Islet precursor cell (in vitro differentiated cells): ENCODE results near the gene SNAPC4.

ENCODE experiments used
- DNase-seq: peaks from one replicate; pipeline ENCODE4 v3.0.0-alpha.2; 2018

The SNAPC4 gene

DNA sequence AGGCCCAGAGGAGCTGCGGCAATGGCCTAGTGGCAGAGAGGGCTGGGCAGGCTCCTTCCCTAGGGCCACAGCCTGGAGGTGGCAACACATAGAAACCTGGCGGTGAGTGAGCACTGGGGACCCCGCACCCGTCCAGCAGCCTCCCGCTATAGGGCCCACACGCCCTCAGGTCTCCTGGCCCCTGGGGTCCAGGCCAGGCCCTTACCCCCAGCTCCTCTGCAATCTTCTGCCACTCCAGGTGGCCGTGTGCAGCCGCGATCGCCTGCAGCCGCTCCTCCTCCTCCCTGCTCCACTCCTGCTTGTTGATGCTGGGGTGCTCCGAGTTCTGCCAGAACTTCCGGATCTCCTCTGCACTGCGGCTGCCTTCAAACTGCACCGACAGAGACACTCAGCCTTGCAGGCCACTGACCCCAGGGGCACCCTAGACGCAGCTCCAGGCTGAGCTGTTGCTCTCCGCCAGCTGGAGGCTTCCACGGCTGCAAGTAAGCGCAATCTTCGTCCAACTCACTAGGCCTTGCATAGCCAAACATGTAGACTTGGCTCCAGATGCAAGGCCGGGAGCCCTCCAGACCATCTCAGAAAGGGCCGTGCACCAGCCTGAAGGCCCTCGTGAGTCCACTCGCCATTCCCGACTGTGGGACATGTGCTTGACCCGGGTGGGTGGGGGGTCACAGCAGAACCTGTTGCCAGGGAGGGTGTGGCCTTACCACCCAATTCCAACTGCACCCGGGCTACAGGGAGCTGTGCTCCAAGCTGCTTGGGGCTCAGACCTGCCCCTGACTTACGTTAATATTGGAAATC lies 8.0 kb downstream of the SNAPC4 start:
- DNase-seq: no peak

DNA sequence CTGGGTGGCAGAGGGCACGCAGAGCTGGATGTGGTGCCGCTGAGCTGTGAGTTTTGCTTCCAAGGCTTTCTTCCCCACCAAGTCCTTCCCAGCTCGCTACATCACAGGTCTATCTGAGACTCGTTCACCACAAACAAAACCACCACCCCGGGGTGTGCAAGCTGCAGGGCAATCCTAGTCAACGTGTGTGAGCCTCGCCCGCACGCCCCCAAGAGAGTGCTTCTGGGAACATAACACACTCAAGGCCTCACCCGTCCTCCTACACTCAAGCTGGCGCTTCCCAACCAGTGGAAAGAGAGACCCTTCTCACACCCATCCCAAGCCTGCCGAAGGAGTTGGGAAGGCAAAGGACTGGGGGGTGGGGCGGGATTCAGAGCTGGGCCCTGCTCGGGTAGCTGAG lies 10.6 kb downstream of the SNAPC4 start:
- DNase-seq: peak; percentile 52

DNA sequence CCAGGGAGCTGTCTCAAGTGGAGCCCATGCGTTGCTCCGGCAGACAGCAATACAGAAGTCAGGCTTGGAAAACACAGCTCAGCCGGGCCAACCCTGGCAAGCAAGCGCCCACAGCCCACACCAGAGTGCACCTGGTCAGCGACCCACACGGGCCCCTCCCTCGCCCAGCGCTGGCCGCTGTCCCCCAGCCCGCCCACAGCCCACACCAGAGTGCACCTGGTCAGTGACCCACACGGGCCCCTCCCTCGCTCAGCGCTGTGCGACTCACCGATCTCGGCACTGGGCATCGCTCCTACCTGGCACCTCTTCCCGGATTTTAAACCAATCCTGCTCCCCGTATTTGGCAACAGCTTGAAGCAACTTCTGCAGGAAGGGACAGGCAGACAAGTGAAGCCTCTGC lies 12.8 kb downstream of the SNAPC4 start:
- DNase-seq: no peak

DNA sequence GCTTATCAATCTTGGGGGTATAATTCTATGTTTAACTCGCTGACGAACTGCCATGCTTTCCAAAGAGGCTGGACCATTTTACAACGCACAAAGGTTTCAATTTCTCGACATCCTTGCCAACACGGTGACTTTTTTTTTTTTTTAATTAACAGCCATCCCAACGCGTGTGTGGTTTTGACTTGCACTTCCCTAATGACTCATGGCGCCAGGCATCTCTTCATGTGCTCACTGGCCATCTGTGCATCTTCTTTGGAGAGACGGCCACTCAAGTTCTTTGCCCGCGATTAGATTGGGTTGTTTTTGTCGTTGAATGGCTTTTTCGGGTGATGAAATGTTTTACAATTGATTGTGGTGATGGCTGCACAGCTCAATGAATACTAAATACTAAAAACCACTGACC lies 14.0 kb downstream of the SNAPC4 start:
- DNase-seq: no peak

DNA sequence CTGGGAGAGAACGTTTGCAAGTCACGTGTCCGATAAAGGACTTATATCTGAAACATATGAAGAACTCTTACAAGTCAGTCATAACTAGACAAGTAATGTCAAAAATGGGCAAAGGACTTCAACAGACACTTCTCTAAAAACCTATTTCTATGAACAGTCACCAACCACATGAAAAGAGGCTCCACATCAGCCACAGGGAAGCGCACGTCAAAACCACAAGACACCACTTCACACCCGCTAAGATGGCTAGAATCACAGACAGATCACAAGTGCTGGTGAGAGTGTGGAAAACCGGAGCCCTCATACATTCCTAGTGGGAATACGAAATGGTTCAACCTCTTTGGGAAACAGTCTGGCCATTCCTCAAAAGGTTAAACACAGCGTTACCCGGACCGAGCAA lies 15.0 kb downstream of the SNAPC4 start:
- DNase-seq: no peak

DNA sequence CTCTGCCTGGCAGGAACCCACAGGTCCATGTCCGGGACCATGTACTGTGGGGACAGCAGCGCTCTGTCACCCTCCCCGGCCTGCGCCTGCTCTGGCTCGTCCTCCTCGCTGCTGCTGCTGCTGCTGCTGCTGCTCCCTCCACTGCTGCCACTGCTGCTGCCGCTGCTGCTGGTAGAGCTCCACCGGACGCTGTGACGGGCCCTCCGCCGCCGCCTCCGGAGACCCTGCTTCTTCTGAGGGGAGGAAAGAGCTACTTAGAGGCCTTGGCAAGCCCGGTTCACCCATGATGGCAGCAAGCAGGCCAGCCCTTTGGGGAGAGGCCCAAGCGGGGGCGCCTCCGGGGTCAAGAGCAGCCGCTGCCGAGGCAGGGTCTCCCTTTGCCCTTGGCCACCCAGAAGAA lies 16.5 kb downstream of the SNAPC4 start:
- DNase-seq: no peak

DNA sequence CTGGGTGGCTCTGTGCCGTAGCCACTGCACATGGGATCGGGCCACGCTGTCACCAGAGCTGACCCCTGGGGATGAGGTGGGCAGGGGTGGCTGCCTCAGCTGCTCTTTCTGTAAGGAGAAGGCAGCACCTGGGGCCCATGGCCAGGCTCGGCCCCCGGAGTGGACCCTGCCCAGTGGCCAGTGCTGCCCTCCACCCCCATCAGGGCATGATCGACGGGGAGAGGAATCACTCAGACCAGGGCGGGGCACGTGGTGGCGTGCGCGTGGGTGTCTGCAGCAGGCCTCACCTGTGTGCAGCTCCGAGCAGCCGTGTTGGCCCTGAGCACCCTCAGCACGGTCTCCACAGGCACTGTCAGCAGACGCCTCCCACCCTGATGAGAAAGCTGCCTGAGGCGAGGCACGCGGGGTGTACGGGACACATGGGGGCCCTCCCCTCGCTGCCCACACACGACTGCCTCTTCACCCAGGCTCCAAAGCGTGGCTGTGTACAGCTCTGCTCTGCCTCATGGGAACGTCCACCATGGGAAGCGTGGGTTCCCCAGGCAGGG lies 17.9 kb downstream of the SNAPC4 start:
- DNase-seq: no peak

DNA sequence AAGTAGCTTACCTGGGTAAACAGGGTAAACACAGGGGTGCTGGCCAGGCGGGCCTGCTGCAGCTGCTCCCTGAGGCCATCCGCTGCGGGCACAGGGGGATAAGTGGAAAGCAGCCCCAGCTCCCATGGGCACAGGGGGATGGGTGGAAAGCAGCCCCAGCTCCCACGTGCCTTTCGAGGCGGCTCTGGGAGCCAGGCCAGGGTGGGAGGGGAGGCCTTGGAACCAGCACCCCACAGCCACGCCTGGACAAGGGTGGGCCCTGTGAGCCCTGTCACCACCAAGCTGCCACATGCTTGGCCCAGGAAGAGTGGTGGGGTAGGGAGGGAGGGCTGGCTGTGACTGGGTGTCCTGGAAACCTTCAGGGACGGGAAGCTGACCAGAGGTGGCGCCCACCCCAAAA lies 18.7 kb downstream of the SNAPC4 start:
- no peak for DNase-seq

DNA sequence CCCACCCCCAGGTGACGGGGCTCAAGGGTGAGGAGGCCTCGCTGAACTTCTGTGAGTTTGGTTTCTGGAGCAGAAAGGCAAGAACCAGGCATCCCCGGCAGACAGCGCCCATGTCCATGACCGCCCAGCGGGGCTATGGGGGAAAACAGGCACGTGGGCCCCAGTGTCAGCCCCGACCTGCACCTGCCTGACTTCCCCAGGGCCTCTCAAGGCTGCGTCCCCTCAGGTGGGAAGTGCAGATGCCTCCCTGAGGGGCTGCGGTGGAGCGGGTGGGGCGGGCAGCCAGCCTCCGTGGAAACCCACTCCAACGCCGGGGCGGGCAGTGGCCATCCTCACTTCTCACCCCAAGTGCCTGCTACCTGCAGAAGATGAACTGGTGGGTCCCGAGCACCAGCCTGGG lies 19.6 kb downstream of the SNAPC4 start:
- no peak for DNase-seq

DNA sequence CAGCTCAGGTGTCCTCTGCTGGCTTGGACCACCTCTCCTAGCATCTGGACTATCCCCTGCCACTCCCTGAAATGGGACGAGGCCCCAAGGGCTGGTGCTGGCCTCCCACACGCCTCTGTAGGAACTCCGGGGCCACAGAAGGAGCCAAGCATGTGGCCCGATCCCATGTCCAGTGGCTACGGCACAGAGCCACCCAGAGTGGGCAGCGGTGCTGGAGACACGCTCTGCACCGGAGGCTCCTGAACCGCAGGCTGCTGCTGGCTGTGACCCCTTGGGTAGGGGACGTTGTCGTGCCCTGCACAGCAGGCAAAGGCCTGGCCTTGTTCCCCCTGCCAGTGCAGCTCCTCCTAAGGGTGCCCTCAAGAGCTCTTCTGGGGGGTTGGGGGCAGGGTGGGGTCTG lies 20.1 kb downstream of the SNAPC4 start:
- DNase-seq: no peak

DNA sequence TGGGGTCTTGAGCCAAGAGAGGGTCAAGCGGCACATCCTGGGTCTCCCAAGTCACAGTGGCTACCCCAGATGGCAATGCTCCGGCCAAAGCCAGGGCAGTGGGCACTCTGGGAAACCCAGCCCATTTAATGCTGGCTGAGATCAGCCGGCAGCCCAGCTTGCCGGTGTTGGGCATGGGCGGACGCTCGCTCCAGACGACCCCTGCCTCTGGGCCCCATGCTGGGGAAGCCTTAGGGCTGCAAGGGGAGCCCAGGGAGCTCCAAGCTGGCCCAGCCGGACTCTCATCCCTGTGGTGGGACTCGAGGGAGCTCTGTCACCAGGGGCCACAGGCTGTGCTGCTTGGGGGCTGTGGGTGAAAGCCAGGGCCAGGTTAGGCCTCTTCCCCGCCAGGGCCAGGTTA lies 20.6 kb downstream of the SNAPC4 start:
- no peak for DNase-seq

DNA sequence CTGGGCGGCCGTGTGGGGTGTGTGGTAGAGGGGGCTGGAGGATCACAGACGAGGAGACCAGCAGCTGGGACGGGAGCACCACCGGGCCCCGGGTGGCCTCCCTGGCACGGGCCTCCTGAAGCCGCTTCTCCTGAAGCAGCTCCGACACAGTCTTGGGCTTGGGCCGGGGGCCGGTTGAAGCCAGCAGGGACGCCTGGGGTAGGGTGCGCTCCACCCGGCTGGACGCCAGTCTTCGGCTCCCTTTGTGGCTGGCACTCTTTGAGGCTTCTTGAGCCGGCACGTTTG lies 21.0 kb downstream of the SNAPC4 start:
- no peak for DNase-seq

DNA sequence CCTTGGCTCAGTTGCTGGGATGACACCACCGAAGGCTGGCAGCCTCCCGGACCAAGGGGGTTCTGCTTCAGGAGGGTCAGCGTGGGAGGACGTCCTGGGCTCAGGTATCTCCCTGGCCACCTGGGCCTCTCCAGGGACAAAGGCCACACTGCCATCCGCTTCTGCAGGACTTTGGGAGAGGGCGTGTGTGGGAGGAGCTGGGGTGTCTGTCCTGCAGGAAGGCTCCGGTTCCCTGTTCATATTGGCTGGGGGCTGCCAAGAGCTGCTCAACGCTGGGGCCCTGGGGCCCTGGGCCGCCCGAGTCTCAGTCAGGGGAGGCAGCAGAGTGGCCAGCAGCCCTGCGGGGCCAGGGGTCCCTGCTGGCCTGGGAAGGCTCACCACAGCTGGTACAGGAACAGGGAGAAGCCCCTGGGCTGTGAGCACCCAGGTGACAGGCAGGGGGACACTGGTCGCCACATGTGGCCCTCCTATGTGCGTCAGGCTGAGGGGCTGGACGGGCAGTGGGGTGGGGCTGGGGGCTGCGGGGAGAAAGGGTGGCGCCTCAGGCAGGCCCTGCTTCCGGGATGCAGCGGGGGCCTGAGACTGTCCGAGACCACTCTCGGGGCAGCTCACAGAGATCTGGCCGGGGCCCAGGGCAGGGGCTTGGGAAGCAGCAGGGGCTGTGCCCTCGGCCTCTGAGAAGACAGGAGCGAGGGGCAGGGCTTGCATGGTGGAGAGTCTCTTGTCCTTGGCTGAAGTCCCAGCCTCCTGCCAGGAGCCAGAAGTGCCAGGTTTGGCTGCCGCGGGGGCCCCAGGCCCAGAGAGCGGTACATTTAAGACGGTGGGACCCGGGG lies 21.6 kb downstream of the SNAPC4 start:
- no peak for DNase-seq

DNA sequence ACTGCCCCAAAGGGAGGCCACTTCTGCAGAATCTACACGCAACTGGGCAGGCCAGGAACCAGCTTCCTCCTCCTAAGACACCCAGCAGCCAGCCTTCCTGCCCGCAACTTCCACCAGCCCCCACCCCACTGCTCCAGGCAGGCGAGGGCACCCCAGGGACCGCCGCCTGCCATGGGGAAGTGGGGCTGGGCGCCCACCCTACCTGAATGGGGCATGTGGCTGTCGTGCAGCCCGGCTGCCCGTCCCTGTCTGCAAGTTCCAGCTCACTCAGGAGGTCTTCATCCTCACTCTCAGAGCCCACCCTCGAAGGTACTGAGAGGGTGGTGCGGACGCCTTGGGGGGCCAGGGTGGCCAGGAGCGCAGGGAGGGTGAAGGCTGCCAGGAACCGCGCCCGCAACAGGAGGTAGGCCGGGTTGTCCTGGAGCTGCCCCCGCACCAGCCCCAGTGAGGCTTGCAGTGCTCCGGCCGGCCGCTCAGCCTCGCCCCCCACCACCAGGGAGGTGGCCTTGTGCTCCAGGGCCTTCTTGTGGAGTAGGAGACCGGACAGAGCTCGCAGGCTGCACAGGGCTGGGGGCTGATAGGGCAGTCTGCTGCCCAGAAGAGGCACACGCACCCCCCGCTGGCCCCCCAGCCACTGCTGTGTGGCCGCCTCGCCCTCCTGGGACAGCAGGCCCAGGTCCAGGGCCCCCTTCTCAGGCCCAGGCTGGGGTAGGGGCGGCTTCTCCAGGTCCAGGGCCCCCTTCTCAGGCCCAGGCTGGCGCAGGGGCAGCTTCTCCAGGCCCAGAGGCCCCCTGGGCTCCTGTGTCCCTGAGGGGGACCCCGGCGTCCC lies 22.4 kb downstream of the SNAPC4 start:
- DNase-seq: no peak

DNA sequence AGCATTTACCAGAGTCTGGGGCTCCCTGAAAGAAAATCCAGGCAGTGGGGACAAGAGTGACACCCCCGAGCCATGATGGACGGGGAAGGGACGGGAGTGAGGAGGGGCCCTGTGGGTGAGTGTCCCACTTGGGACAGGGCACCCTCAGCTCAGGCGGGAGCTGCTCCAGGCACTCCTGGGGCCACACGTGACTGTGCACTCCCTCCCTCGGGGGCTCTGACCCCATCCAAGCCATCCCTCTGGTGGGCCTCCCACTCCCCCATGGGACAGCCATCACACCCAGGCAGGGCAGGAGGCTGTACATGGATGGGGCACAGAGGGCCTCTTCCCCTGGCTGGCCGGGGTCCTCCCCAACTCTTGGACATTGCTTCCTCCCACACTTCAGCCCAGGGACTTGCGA lies 23.5 kb downstream of the SNAPC4 start:
- DNase-seq: no peak

DNA sequence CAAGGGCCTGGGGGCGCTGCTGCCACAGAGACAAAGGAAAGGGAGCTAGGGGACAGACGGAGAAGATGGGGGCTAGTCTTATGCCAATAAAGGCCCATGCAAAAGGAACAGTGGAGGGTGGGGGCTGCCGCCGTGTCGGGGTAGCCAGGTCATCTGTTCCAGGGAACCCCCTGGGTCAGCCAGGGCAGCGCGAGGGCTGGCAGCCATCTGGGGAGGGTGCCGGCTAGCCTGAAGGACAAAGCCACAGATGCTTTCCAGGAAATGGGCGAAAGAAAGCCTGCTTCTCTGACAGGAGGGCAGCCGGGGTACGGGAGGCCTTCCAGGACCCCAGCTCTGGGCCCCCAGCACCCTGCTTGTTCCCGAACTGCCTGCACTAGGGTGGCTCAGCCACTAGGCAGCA lies 24.9 kb downstream of the SNAPC4 start:
- DNase-seq: no peak

DNA sequence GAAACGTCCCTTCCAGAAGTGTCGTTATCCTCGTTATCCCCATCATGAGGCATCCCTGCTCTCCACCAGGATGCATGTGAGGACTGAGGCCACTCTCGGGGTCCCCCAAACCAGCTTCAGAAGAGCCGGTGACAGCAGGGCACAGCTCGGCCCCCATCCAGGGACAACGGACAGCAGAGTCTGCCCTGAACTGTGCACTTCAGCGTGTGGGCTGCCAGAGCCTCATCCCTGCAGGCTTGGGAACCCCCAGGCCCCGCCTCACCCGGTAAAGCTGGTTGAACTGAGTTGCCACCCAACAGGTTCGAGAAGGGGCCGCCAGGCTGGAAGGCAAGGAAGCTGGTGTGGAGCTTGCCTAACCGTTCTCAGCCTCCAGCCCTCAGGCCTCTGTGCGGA lies 25.8 kb downstream of the SNAPC4 start:
- DNase-seq: no peak

DNA sequence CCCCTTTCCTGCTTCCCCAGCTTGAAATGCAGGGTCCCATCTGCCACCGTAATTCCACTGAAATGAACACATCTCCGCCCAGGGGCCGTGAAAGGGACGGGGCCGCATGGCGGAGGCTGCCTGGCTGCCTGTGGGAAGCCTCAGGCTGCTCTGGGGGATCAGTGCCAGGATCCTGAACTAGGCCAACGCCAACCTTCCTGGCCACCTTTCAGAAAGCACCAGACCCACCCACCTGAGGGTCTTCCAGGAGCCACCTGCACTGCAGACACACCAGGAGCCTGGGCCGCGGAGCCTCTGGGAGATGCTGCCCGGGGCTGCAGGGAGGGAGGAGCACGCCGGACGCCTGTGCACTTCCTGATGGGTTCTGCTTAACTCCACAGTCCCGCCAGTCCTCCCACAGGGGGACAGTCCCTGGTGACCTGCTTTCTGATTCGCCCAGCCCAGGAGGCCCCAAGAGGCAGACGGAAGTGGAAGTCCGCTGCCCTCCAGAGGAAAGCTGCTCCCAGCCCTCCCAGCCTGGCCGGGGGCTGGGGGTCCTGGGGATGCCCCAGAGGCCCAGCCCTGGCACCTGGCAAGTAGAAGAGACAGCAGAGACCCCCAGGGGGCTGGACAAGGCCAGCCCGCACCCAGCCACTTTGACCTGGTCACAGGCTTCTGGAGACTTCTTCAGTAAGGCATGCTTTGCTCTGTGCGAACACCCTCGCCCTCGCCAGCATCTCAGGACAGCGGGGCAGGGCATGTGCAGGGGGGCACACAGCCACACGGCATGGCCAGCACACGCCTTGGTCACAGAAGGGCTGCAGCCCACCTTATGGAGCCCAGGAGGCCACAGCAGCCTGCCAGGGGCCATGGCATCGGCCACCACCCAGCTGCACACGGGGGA lies 26.4 kb downstream of the SNAPC4 start, which contains the start of gene CARD9:
CARD9 (minus strand) TSS at position 370 of the 883 bp plus-strand sequence. CDS start 1,591 bp downstream, outside the sequence.
- no peak for DNase-seq

DNA sequence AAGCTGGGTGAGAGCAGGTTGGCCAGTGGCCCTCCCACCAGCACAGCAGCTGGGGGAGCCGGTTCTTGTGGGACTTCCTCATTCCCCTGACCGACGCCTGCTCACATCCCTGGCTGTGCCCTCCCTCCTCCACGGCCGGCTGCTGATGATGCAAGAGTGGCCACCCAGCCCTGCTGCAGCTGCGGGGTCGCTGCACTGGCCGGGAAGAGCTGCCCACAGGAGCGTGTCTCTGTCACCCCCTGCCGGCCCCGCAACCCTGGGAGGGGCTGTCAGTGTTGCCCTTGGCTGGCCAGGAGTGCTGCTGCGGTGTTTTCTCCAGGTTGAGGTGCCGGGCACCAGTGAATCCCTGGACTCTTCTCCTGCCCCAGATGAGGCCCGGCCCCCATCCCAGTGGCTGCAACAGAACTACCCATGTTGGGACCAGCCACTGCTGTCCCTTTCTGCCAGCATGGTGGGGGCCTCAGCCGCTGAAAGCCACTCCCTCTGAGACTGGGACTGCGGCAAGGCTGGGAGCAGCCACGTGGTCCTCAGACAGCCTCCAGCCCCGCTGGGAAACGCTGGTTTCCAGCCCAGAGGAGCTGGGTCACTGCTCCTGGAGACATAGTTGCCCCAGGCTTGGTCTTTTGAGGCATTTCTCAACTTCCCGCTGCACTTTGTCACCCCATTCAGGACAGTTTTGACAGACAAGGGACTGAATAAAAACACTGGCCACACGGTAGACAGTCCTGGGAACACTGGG lies 27.2 kb downstream of the SNAPC4 start:
- peak; percentile 84 for DNase-seq

DNA sequence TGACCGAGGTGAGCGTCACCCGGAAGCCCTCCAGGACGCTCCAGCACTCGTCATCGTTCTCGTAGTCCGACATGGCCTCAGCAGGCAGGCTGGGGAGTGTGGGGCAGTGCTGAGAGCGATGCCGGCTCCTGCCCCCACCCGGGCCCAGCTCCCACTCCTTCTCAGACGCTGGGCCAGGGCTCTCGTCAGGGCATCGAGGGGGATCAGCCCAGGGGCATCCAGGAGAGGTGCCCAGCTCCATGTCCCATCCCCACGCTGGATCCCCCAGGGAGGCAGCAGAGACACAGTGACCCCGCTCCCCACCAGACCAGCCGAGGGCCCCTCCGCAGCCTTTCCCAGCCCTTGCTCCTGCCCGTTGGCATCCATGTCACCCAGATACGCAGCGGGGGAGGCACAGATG lies 28.0 kb downstream of the SNAPC4 start:
- no peak for DNase-seq

DNA sequence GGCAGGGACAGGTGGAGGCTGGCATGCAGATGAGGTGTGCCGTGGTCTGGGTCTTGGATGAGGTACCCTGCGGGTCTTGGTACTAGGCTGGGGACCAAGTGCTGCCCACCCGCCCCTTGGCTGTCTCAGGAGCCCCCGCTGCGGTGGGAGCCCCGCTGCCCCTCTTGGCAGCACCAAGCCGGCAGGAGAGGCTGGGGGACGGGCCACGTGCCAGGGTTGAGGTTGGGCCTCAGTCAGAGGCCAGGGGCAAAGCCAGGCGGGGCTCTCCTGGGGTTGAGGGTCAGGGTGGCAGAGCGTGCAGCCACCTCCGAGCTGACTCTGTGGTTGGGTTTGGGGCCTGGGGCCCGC lies 28.5 kb downstream of the SNAPC4 start:
- no peak for DNase-seq
